ENCODE results near the gene PRSS3.

DNA sequence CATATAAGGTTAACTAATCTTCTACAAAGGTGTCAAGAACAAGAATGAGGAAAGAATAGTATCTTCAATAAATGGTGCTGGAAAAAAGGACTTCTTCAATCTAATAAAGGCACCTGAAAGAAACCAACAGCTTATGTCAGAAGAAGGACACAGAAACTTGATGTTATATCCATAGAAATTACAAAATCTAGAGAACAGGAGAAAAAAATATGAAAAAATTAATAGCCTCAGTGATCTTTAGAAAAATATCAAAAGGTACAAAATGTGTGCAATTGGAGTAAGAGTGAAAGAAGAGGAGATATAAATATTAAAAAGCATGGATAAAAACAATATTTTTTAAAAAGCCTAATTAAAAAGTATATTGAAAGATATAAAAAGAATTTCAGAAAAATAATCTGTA is 18.8 kb upstream of the PRSS3 start:
- no peak for TF ChIP-seq GATA2 (IDR thresholded peaks at IDR 0.05; ENCODE audit: low read depth, low read length)
- no peak for TF ChIP-seq GATA3 (IDR thresholded peaks at IDR 0.05; ENCODE audit: low read depth, low read length)

All from SH-SY5Y (cell line).